Posterior vena cava (tissue), 2 donors: Measurements from ENCODE around the gene CBX5. TPM values are rescaled to one million over a fixed set of nuclear protein-coding genes. Genes with fewer than 3 reads are reported as not detected.
"Not testable (repeated sequence)": the region's sequence is repeated elsewhere in the genome, so short reads cannot be mapped to it uniquely, and the experiment has no call there.

Experiments
- DNase-seq: peaks from one replicate; pipeline ENCODE4 v3.0.0-alpha.2; 2020; ENCODE audit warnings: low spot score
- intact Hi-C, 2 donors: fragments of 100-400 bp; cut with DNase I; formaldehyde crosslinking; loops; one replicate each; pipeline versions ENCODE4 v1.14.1 to v1.14.2; 2022 to 2023
- total RNA-seq, 2 donors: library from RNA; stranded (reverse); fragmentation: NEBNext Ultra II Directional; extraction: Animal tissue kit (Norgen Biotek cat#: 25700); gene quantifications; one replicate each; pipeline ENCODE4 v1.2.1, GENCODE V29; 2021
- donor health status: DM: yes; HTN: yes; CAD: no.
- donor health status: DM: yes; HTN: yes; CAD: no.

Gene CBX5
- total RNA-seq, 2 donors from 2014 or later = 46.2 to 56.2 TPM

- DNase-seq = no peak
- intact Hi-C loops = loop anchor here in 1 of 2 donors (10.0 kb wide), 1 partner anchor 115 kb away; no protein-coding TSS in a partner anchor
Observed at GRCh38 chr12:54239620-54240019, 40.3 kb downstream of the CBX5 start.

GRCh38 chr12:54238531-54238930 lies 41.4 kb downstream of the CBX5 start:
- intact Hi-C loops = no loop called here
- DNase-seq = no peak

- no peak for DNase-seq
- intact Hi-C loops = no loop called here
Observed at GRCh38 chr12:54232790-54233189, 47.1 kb downstream of the CBX5 start.

- intact Hi-C loops, DNase-seq: not testable (repeated sequence)
Observed at GRCh38 chr12:54231269-54231668, 48.7 kb downstream of the CBX5 start.

GRCh38 chr12:54230555-54230954 lies 49.4 kb downstream of the CBX5 start:
- no peak for DNase-seq
- intact Hi-C loops = no loop called here

- DNase-seq = peak; percentile 81
- intact Hi-C loops = loop anchor here in 1 of 2 donors (10.0 kb wide), 1 partner anchor 135 kb away; the partner anchor contains the start of gene GPR84
Observed at GRCh38 chr12:54229624-54230212, 50.2 kb downstream of the CBX5 start.

- DNase-seq = peak; percentile 0
- intact Hi-C loops = loop anchor here in 1 of 2 donors (10.0 kb wide), 1 partner anchor 136 kb away; the partner anchor contains the start of gene GPR84
Observed at GRCh38 chr12:54228471-54228870, 51.5 kb downstream of the CBX5 start.

- DNase-seq = peak; percentile 0
- intact Hi-C loops = loop anchor here in 1 of 2 donors (10.0 kb wide), 1 partner anchor 137 kb away; the partner anchor contains the start of gene GPR84
Observed at GRCh38 chr12:54227927-54228326, 52.0 kb downstream of the CBX5 start.

- intact Hi-C loops = loop anchor here in 1 of 2 donors (10.0 kb wide), 1 partner anchor 137 kb away; the partner anchor contains the start of gene GPR84
Observed at GRCh38 chr12:54227376-54227775, 52.5 kb downstream of the CBX5 start.

GRCh38 chr12:54225666-54226065 lies 54.3 kb downstream of the CBX5 start:
- DNase-seq = no peak
- intact Hi-C loops = loop anchor here in 1 of 2 donors (10.0 kb wide), 1 partner anchor 139 kb away; the partner anchor contains the start of gene GPR84

More at GRCh38 chr12:54227376-54227775, 52.5 kb downstream of the CBX5 start:
- peak; percentile 66 for DNase-seq

GRCh38 chr12:54222609-54223008 lies 57.3 kb downstream of the CBX5 start:
- no peak for DNase-seq
- intact Hi-C loops = loop anchor here in 1 of 2 donors (10.0 kb wide), 1 partner anchor 142 kb away; the partner anchor contains the start of gene GPR84

- peak; percentile 1 for DNase-seq
- intact Hi-C loops = loop anchor here in 1 of 2 donors (10.0 kb wide), 1 partner anchor 143 kb away; the partner anchor contains the start of gene GPR84
Observed at GRCh38 chr12:54221402-54221984, 58.4 kb downstream of the CBX5 start.

GRCh38 chr12:54220567-54220966 lies 59.4 kb downstream of the CBX5 start:
- DNase-seq = peak; percentile 26
- intact Hi-C loops = loop anchor here in 1 of 2 donors (10.0 kb wide), 1 partner anchor 144 kb away; the partner anchor contains the start of gene GPR84

- peak; percentile 80 for DNase-seq
- intact Hi-C loops = loop anchor here in 1 of 2 donors (10.0 kb wide), 1 partner anchor 145 kb away; the partner anchor contains the start of gene GPR84
Observed at GRCh38 chr12:54220092-54220557, 59.8 kb downstream of the CBX5 start.

GRCh38 chr12:54217774-54218241 lies 62.1 kb downstream of the CBX5 start:
- DNase-seq = peak; percentile 80
- intact Hi-C loops = no loop called here

GRCh38 chr12:54216797-54217661 lies 62.9 kb downstream of the CBX5 start:
- DNase-seq = peak; percentile 89
- intact Hi-C loops = no loop called here

GRCh38 chr12:54215989-54216796 lies 63.7 kb downstream of the CBX5 start:
- peak; percentile 83 for DNase-seq
- intact Hi-C loops = no loop called here
